VCaP (cell line): ENCODE data around the gene TMPRSS11D.

Experiments used
- H3K27ac ChIP-seq: fragments of 450-650 bp; 2 replicates; pipeline ENCODE4 v1.5.1; 2017
- CTCF ChIP-seq: fragments of 450-650 bp; conservative IDR thresholded peaks from 2 replicates; pipeline ENCODE4 v1.5.1; 2017; ENCODE audit warnings: mild to moderate bottlenecking, moderate library complexity

Gene TMPRSS11D

DNA sequence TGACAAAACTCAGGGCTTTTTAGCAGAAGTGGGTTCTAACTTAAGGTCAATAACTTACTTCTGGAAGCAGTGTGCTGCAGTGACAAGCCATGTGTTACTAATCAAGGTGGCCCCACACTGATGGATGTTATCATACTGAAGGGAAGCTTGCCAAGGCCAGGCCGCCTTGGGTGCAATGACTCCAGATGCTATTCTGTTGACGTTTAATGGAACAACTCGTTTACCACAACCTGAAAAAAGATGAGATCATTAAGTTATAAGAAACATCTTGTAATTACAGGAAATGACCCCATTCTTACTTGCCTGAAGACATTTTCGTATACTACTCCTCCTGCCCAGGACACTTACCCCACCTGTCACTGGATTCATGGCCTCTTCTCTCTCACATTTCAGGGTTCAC lies 38.9 kb upstream of the TMPRSS11D start:
- no peak overlapping the region for H3K27ac ChIP-seq
- no peak for TF ChIP-seq CTCF

DNA sequence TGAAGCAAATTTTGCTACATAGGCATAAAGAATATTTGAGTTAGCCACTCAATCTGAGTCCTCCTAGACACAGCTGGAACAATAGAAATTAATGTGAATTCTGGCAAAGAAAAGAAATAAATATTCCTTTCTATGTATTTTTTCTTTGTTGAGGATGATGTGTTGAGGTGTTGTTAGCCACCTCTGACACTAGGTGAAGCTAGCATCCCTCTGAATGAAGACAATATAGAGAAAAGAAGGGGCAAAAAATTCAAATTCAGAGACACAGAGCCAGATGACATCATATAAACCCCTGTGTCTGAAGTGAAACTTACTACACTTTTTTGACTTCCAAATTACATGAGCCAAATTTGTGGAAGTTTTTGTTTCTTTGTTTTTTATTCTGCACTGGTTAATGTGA lies 34.6 kb upstream of the TMPRSS11D start:
- H3K27ac ChIP-seq: no peak overlapping the region
- TF ChIP-seq CTCF: peak; percentile 78

DNA sequence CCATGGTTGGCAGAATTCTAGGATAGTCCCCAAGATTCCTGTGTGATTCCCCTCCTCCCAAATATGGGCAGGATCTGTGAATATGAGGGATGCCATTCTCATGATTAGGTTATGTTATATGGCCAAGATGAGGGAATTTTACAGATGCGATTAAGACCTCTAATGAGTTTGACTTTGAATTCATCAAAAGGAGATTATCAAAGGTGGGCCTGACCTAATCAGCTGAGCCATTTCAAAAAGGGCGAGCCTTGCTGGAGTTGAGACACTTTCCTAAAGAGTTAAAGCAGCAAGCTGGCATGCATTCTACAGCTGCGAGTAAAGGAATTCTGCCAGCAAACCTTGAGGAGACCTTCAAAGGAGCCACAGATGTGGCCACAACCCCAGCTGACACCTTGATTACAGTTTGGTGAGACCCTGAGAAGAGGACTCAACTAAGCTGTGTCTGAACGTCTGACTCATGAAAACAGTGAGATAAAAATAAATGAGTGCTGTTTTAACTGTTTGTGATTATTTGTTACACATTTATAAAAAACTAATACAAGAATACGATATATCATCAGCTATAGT lies 31.7 kb upstream of the TMPRSS11D start:
- H3K27ac ChIP-seq: no peak overlapping the region
- no peak for TF ChIP-seq CTCF

DNA sequence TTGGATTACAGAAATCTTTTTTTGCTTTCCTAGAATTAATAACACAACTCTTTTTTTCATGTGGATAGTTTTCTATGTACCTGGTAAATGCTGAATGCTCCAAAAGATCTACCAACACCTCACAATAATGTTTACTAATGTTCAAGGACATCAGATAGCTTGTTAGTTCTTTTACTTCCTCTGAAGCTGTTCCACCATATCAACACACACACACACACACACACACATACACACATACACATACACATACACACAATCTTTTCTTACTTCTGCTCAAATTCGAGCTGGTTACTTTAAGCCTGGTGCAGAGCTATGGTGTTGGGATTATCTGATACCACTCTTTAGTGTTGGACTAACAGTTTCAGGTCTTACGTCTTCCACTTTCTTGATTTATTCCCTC lies 28.3 kb upstream of the TMPRSS11D start:
- H3K27ac ChIP-seq: no peak overlapping the region
- TF ChIP-seq CTCF: no peak

DNA sequence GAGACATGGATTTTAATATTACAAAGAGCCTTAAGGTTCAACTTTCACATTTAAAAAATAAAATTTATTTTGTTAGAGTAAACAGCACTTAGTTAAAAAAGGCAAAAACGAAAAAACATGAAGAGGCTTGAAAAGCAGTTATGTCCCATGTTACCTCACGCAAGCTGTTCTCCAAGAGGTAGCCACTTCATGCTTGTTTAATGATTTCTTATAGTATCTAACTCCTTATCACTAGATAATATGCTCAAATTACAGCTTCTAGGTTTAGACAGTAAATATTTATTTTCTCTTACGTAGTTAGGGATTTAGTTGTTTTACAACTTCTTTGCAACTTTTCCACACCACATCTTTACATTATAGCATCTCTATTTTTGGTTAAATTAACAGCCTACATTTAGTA lies 27.8 kb upstream of the TMPRSS11D start:
- no peak for TF ChIP-seq CTCF

GRCh38 chr4:67911141-67911540 lies 27.3 kb upstream of the TMPRSS11D start:
- TF ChIP-seq CTCF: no peak
- no peak overlapping the region for H3K27ac ChIP-seq

More for the DNA sequence above, 27.8 kb upstream of the TMPRSS11D start:
- no peak overlapping the region for H3K27ac ChIP-seq

GRCh38 chr4:67910585-67910905 lies 26.7 kb upstream of the TMPRSS11D start:
- TF ChIP-seq CTCF: peak; percentile 46; the same call in 1 of the 2 replicates
- H3K27ac ChIP-seq: no peak overlapping the region
